ENCODE results near the gene ITM2C. TPM values are rescaled to one million over a fixed set of nuclear protein-coding genes. Genes with fewer than 3 reads are reported as not detected.

The ITM2C gene
- total and polyA plus RNA-seq, 9 of the 15 experiments (the other 6 are each of a cell fraction or from before 2014, with no cell fraction given) = 0.49 to 58.8 (median 21.5) TPM

Other genes starting within 250 kb of the ITM2C start
- 48.3 and 52.6 TPM in 2 replicates for gene CAB39, start 152.1 kb upstream of the ITM2C start, total RNA-seq (2014; rRNA removed)
- gene CAB39, start 152.1 kb upstream of the ITM2C start, total RNA-seq (2014; rRNA removed; fragmentation: Illumina TruSeq; extraction: Trizol) = 70.6 and 78.4 TPM in 2 replicates
- 91.8 and 94.4 TPM in 2 replicates for gene CAB39, start 152.1 kb upstream of the ITM2C start, total RNA-seq (2015; rRNA removed; fragmentation: Illumina TruSeq; extraction: Trizol)
- 70.4 and 74.7 TPM in 2 replicates for gene CAB39, start 152.1 kb upstream of the ITM2C start, total RNA-seq (2021)
- gene CAB39, start 152.1 kb upstream of the ITM2C start, polyA plus RNA-seq (2011; rRNA removed) = 62.8 and 85.9 TPM in 2 replicates
- 66.0 and 70.1 TPM in 2 replicates for gene CAB39, start 152.1 kb upstream of the ITM2C start, polyA plus RNA-seq (2014; fragmentation: Illumina TruSeq; extraction: Trizol)
- gene CAB39, start 152.1 kb upstream of the ITM2C start, polyA plus RNA-seq (2014; fragmentation: Nextera tagmentation; extraction: Ambion mirVana) = 10 to 100 TPM; 27.2 to 37.4 TPM
- 51.8 and 52.8 TPM in 2 replicates for gene CAB39, start 152.1 kb upstream of the ITM2C start, polyA plus RNA-seq (2014; rRNA removed)
- 0.08 and 0.18 TPM in 2 replicates for gene GPR55, start 60.3 kb downstream of the ITM2C start, total RNA-seq (2014; rRNA removed)
- 0.11 and 0.16 TPM in 2 replicates for gene GPR55, start 60.3 kb downstream of the ITM2C start, total RNA-seq (2014; rRNA removed; fragmentation: Illumina TruSeq; extraction: Trizol)
- 0.34 and 0.36 TPM in 2 replicates for gene GPR55, start 60.3 kb downstream of the ITM2C start, total RNA-seq (2015; rRNA removed; fragmentation: Illumina TruSeq; extraction: Trizol)
- gene GPR55, start 60.3 kb downstream of the ITM2C start, total RNA-seq (2021) = 0.07 and 0.18 TPM in 2 replicates
- gene GPR55, start 60.3 kb downstream of the ITM2C start, polyA plus RNA-seq (2011; rRNA removed) = 0.32 and 0.49 TPM in 2 replicates
- 0.16 and 0.19 TPM in 2 replicates for gene GPR55, start 60.3 kb downstream of the ITM2C start, polyA plus RNA-seq (2014; fragmentation: Illumina TruSeq; extraction: Trizol)
- gene GPR55, start 60.3 kb downstream of the ITM2C start, polyA plus RNA-seq (2014; fragmentation: Nextera tagmentation; extraction: Ambion mirVana) = under 1 TPM; 0.27 to 0.34 TPM
- gene GPR55, start 60.3 kb downstream of the ITM2C start, polyA plus RNA-seq (2014; rRNA removed) = 0.36 and 0.73 TPM in 2 replicates
- gene SPATA3, start 131.2 kb downstream of the ITM2C start, total RNA-seq (2014; rRNA removed) = not detected in 2 replicates
- gene SPATA3, start 131.2 kb downstream of the ITM2C start, total RNA-seq (2014; rRNA removed; fragmentation: Illumina TruSeq; extraction: Trizol) = not detected in 2 replicates
- gene SPATA3, start 131.2 kb downstream of the ITM2C start, total RNA-seq (2015; rRNA removed; fragmentation: Illumina TruSeq; extraction: Trizol) = not detected in 2 replicates
- not detected in 2 replicates for gene SPATA3, start 131.2 kb downstream of the ITM2C start, total RNA-seq (2021)
- not detected in 2 replicates for gene SPATA3, start 131.2 kb downstream of the ITM2C start, polyA plus RNA-seq (2011; rRNA removed)
- gene SPATA3, start 131.2 kb downstream of the ITM2C start, polyA plus RNA-seq (2014; fragmentation: Illumina TruSeq; extraction: Trizol) = not detected in 2 replicates
- gene SPATA3, start 131.2 kb downstream of the ITM2C start, polyA plus RNA-seq (2014; fragmentation: Nextera tagmentation; extraction: Ambion mirVana) = not detected
- not detected in 2 replicates for gene SPATA3, start 131.2 kb downstream of the ITM2C start, polyA plus RNA-seq (2014; rRNA removed)
- not detected in 2 replicates for gene C2orf72, start 172.6 kb downstream of the ITM2C start, total RNA-seq (2014; rRNA removed)
- gene C2orf72, start 172.6 kb downstream of the ITM2C start, total RNA-seq (2014; rRNA removed; fragmentation: Illumina TruSeq; extraction: Trizol) = not detected in 2 replicates
- gene C2orf72, start 172.6 kb downstream of the ITM2C start, total RNA-seq (2015; rRNA removed; fragmentation: Illumina TruSeq; extraction: Trizol) = 0.18 and 0.23 TPM in 2 replicates
- 0.11 and 0.22 TPM in 2 replicates for gene C2orf72, start 172.6 kb downstream of the ITM2C start, total RNA-seq (2021)
- 0.08 and 0.24 TPM in 2 replicates for gene C2orf72, start 172.6 kb downstream of the ITM2C start, polyA plus RNA-seq (2011; rRNA removed)
- not detected in 2 replicates for gene C2orf72, start 172.6 kb downstream of the ITM2C start, polyA plus RNA-seq (2014; fragmentation: Illumina TruSeq; extraction: Trizol)
- not detected for gene C2orf72, start 172.6 kb downstream of the ITM2C start, polyA plus RNA-seq (2014; fragmentation: Nextera tagmentation; extraction: Ambion mirVana)
- gene C2orf72, start 172.6 kb downstream of the ITM2C start, polyA plus RNA-seq (2014; rRNA removed) = not detected in 2 replicates
- gene PSMD1, start 191.9 kb downstream of the ITM2C start, total RNA-seq (2014; rRNA removed) = 100 TPM in 2 replicates
- gene PSMD1, start 191.9 kb downstream of the ITM2C start, total RNA-seq (2014; rRNA removed; fragmentation: Illumina TruSeq; extraction: Trizol) = 158 and 179 TPM in 2 replicates
- gene PSMD1, start 191.9 kb downstream of the ITM2C start, total RNA-seq (2015; rRNA removed; fragmentation: Illumina TruSeq; extraction: Trizol) = 140 and 150 TPM in 2 replicates
- gene PSMD1, start 191.9 kb downstream of the ITM2C start, total RNA-seq (2021) = 127 and 130 TPM in 2 replicates
- 206 and 257 TPM in 2 replicates for gene PSMD1, start 191.9 kb downstream of the ITM2C start, polyA plus RNA-seq (2011; rRNA removed)
- gene PSMD1, start 191.9 kb downstream of the ITM2C start, polyA plus RNA-seq (2014; fragmentation: Illumina TruSeq; extraction: Trizol) = 177 and 236 TPM in 2 replicates
- 100 to 1,000 TPM; 117 to 147 TPM for gene PSMD1, start 191.9 kb downstream of the ITM2C start, polyA plus RNA-seq (2014; fragmentation: Nextera tagmentation; extraction: Ambion mirVana)
- gene PSMD1, start 191.9 kb downstream of the ITM2C start, polyA plus RNA-seq (2014; rRNA removed) = 103 and 105 TPM in 2 replicates